GM19328 (cell line): ENCODE results near the gene SCN4A.

Source experiments
- ATAC-seq: cut with Tn5 transposase; IDR thresholded peaks from one replicate; pipeline ENCODE4 v1.9.1; 2021; ENCODE audit warnings: mild to moderate bottlenecking, moderate library complexity; ENCODE audit not compliant: unreplicated experiment

Gene SCN4A

GRCh38 chr17:64002658-64003525 lies 30.2 kb upstream of the SCN4A start:
- no peak for ATAC-seq

- no peak for ATAC-seq
Measured at GRCh38 chr17:64001763-64002529, 29.2 kb upstream of the SCN4A start.

- ATAC-seq = no peak
Measured at GRCh38 chr17:64001091-64001579, 28.4 kb upstream of the SCN4A start.

GRCh38 chr17:63999680-64000531 lies 27.2 kb upstream of the SCN4A start:
- ATAC-seq = no peak

- no peak for ATAC-seq
Measured at GRCh38 chr17:63998721-63999679, 26.3 kb upstream of the SCN4A start.

GRCh38 chr17:63998050-63998720 lies 25.5 kb upstream of the SCN4A start, which contains the start of gene PRR29:
Gene PRR29 (plus strand): TSS chr17:63998351. CDS start chr17:63998365, 14 bp downstream.
- ATAC-seq = no peak

- no peak for ATAC-seq
Measured at GRCh38 chr17:63997341-63998048, 24.8 kb upstream of the SCN4A start.

GRCh38 chr17:63996430-63997182 lies 23.9 kb upstream of the SCN4A start:
- ATAC-seq = no peak

- no peak for ATAC-seq
Measured at GRCh38 chr17:63995626-63996025, 22.9 kb upstream of the SCN4A start.

- no peak for ATAC-seq
Measured at GRCh38 chr17:63993368-63993985, 20.8 kb upstream of the SCN4A start.

GRCh38 chr17:63991611-63992010 lies 18.9 kb upstream of the SCN4A start:
- no peak for ATAC-seq

- ATAC-seq = no peak
Measured at GRCh38 chr17:63989622-63990345, 17.1 kb upstream of the SCN4A start.

- no peak for ATAC-seq
Measured at GRCh38 chr17:63988741-63989621, 16.3 kb upstream of the SCN4A start.

GRCh38 chr17:63988127-63988478 lies 15.4 kb upstream of the SCN4A start:
- ATAC-seq = no peak

- ATAC-seq = no peak
Measured at GRCh38 chr17:63987221-63988126, 14.8 kb upstream of the SCN4A start.
